Measurements from ENCODE around the gene CAPZB.

DNA sequence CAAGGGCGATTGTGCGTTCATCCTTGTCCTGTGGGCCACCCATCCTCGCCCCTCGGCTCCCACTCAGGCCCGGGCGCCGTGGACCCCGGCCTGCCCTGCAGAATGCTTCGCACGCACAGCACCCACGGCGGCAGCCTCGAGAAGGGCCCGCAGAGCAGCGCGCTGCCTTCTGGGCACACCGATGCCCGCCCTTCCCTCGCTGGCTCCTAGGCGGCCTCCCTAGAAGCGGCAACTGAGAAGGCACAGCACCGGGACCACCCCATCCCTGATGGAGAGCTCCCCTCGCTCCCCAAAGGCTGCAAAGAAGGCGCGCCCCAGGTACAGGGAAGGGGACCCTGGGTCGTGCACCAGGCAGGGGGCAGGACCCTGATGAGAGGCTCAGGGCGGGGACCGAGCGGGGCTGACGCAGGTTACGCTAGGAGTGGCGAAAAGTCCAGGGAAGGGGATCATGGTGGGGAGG, 971 bp downstream of the CAPZB start:
- TF ChIP-seq POLR2AphosphoS5 (IDR thresholded peaks at IDR 0.05; ENCODE audit: low read depth) (no peak), SPI1 (IDR thresholded peaks at IDR 0.05; ENCODE audit: borderline replicate concordance, low read depth) (no peak), REST (IDR thresholded peaks at IDR 0.05; ENCODE audit: insufficient replicate concordance, low read depth) (no peak), GABPA (IDR thresholded peaks at IDR 0.05; ENCODE audit: low read depth) (no peak)
- TF ChIP-seq, protein P1, sequence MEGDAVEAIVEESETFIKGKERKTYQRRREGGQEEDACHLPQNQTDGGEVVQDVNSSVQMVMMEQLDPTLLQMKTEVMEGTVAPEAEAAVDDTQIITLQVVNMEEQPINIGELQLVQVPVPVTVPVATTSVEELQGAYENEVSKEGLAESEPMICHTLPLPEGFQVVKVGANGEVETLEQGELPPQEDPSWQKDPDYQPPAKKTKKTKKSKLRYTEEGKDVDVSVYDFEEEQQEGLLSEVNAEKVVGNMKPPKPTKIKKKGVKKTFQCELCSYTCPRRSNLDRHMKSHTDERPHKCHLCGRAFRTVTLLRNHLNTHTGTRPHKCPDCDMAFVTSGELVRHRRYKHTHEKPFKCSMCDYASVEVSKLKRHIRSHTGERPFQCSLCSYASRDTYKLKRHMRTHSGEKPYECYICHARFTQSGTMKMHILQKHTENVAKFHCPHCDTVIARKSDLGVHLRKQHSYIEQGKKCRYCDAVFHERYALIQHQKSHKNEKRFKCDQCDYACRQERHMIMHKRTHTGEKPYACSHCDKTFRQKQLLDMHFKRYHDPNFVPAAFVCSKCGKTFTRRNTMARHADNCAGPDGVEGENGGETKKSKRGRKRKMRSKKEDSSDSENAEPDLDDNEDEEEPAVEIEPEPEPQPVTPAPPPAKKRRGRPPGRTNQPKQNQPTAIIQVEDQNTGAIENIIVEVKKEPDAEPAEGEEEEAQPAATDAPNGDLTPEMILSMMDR (IDR thresholded peaks at IDR 0.05; ENCODE audit: insufficient read depth, low read length), result no peak
